ENCODE results near the gene MBP.

The MBP gene

DNA sequence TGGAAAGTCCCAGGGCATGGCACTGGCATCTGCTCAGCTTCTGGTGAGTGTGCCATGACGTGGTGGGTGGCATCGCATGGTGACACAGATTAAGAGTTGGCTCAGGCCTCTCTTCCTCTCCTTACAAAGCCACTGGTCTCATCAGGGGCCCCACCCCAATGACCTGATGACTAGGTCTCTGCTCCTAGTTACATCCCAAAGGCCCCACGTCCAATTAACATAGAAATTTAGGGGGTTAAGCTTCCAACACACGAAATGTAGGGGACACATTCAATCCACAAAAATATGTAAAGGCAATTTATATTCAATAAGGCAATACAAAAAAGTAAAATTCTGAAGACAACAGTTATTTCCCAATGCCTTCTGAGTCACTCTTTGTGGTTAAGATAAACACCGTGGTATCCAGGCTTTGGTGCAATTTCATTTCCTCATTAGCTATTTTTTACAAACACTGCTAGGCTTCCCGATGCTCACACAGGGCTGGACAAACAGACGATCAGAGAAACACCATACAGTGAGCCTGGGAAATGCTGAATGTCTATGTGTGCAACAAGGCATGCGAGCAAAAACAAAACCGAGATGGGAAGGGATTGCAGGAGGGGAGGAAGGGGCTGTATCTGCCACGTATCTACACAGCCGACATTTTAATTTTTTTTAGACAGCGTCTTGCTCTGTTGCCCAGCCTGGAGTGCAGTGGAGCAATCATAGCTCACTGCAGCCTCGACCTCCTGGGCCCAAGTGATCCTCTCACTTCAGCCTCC, 67.2 kb downstream of the MBP start:
- DNase-seq (ENCODE audit: low spot score) = peak; percentile 65

- no peak for DNase-seq (ENCODE audit: low spot score)
Measured at GRCh38 chr18:77063260-77063659, 69.3 kb downstream of the MBP start.

- no peak for DNase-seq (ENCODE audit: low spot score)
Measured at GRCh38 chr18:77062518-77063003, 70.0 kb downstream of the MBP start.

- no peak for DNase-seq (ENCODE audit: low spot score)
Measured at GRCh38 chr18:77061946-77062517, 70.6 kb downstream of the MBP start.

- DNase-seq (ENCODE audit: low spot score) = no peak
Measured at GRCh38 chr18:77061281-77061945, 71.2 kb downstream of the MBP start.

DNA sequence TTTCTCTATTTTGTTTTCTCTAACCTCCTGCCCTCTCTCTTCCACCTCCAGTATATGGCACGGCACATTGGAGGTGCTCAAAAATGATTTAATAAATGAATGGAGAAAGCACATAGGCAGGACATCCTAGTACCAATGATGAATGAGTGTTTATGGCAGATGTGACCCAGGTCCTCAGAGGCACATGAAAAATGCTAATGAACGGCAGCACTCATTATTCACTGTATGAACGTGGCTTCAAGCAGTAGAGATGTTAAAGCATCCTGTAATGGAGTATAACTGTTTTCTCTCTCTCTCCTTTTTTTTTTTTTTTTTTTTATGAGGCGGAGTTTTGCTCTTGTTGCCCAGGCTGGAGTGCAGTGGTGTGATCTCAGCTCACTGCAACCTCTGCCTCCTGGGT, 72.4 kb downstream of the MBP start:
- no peak for DNase-seq (ENCODE audit: low spot score)

DNA sequence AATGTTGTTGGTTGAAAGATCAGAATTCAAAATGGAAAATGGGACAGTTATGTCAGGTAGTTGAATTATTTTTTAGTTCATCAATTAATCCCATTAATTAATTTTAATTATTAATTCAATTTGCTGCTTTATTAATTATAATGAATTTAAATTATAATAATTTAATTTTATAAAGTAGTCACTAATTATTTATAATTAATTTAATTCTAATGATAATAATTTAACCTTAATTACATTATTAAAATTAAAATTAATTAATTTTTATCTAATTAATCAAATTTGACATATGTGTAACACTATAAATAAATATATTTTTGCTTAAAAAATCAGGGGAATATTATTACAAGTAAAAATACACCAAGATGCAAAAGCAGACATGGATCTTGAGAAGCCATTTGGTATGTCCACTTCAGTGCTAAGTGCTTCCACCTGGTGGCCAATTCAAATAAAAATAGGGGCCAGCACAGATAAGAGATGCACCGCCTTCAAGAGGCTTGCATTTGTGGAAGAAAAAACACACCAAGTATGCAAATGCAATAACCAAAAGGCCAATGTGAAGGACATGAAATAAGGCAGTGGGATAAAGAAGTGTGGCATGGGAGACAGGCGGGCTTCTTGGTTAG, 73.2 kb downstream of the MBP start:
- peak; percentile 70 for DNase-seq (ENCODE audit: low spot score)

- no peak for DNase-seq (ENCODE audit: low spot score)
Measured at GRCh38 chr18:77058290-77058835, 74.2 kb downstream of the MBP start.

DNA sequence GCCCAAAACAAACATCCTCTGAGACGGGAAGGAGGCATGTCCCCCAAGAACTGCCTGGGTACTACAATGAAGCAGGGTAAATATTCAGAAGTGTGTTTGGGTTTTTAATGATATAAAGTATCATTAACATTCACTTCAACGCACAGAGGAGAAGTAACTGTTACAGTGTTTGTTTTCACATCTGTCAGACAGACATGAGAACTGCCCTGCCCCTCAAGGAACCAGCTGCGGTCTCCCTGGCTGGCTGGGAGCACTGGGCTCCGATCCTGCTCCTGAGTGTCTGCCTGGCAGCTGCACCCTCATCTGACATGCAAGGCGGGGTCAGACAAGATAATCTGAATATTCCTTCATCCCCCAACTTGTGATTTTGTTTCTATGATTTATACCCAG, 75.6 kb downstream of the MBP start:
- no peak for DNase-seq (ENCODE audit: low spot score)

- no peak for DNase-seq (ENCODE audit: low spot score)
Measured at GRCh38 chr18:77056344-77057005, 76.1 kb downstream of the MBP start.

DNA sequence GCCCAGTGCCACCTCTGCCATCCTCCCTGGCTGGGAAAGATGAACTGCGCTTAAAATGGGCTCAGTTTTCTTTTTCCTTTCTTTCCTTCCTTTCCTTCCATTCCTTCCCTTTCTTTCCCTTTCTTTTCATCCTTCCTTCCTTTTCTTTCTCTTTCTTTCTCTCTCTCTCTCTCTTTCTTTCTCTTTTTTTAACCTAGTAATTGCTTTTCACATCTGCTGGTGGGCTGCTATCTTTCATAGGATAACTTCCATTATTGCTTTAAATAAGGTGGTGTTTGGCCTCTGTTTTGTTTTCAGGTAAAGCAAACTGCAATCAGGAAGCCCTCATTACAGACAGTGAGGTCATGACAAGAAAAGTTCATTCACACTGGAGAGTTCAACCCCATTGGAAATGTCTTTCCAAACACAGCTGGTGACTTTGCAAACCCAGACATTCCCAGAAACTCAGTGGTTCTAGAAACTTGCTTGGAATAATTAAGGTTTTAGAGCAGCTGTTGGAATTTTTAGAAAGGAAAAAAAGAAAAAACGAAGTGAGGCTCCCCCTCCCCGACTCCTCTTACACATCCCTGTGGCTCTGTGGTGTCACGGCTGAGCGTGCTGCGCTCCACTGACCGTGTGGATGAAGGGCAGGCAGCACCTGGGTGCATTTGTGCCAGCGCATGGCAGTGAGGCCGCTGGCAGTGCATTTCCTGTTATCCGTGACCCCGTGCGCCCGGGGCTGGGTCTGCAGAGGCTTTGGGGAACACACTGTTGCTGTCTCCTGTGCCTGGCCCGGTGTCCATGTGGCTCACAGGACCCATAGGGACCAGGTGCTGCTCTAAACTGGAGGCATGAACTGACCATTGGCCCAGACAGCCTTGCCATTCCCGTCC, 76.9 kb downstream of the MBP start:
- no peak for DNase-seq (ENCODE audit: low spot score)

DNA sequence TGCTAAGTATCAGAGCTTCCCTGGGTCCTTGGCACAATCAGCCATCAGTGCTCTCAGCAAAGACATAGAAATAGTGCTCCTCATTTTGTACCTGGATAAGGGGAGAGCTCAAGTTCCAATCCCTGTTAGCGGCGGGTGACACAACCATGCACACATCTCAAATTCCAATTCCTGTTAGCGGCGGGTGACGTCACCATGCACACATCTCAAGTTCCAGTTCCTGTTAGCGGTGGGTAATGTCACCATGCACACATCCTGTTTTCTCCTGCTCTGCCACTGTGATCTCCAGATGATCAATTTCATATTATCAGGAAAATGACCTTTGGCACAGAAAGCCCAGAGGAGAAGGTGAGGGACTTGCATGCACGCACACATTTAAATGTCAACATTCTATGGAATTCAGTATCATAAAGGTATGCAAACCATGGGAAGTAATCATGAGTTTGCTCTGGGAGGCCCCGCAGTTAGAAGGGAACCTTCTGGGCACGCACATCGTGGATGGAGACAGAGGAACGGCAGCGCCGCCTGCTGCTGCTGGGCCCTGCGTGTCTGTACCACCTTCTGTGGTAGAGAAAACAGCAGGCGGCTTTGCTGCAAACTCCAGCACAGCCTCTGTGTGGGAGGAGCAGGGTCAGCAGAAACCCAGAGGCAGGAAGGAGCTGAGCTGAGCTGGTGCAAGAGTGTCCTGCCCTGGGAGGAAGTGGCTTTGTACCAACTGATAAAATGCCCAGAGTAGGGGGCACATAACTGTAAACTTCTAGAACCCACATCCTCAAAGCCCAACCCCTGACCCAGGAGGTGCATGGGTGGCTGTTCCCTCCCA, 77.8 kb downstream of the MBP start:
- DNase-seq (ENCODE audit: low spot score) = peak; percentile 85

DNA sequence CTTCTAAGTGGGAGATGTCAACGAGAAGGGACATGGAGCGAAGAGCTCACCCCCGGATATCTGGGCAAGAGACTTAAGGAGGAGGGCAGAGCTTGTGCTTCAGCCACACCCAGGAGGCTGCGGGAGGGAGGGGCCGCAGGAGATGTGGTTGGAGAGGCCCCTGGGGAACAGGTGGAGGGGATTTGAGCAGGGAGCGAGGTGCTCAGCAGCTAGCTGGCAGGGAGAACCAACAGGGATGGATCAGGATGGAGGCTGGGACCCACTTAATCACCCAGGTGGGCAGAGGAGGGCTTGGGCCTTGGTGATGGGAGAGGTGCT, 78.3 kb downstream of the MBP start:
- no peak for DNase-seq (ENCODE audit: low spot score)

DNA sequence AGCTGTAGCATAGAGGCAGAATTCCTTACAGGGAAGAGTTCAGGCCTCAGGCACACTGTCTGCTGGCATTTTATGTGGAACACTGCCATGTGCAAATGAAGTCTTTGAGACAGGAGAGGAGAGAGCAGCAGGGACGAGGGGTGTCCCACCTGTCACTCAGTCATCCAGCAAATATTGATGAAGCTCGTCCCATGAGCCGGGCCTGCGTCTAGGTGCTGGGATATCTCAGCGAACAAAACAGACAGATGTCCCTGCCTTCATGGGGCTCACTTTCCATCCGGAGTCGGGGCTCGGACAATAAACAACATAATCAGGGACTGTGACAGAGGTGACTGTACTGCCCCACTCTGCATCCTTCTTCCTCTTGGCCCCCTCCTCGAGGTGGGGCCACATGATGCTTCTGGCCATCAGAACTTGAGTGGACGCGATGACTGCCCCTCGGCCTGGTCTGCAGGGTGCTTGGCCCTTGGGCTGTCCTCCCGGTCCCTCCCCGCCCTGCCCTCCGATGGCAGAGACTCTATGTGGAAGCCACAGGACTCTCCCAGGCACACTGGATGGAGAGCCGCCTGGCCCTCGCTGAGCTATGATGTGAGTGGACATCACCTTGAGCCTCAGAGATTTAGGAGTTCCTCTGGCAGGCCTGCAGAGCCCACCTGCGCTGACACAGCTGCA, 78.8 kb downstream of the MBP start:
- no peak for DNase-seq (ENCODE audit: low spot score)

- no peak for DNase-seq (ENCODE audit: low spot score)
Measured at GRCh38 chr18:77052983-77053309, 79.6 kb downstream of the MBP start.

- DNase-seq (ENCODE audit: low spot score) = no peak
Measured at GRCh38 chr18:77052297-77052982, 80.1 kb downstream of the MBP start.

- no peak for DNase-seq (ENCODE audit: low spot score)
Measured at GRCh38 chr18:77051581-77052296, 80.8 kb downstream of the MBP start.

- peak; percentile 28 for DNase-seq (ENCODE audit: low spot score)
Measured at GRCh38 chr18:77049938-77050337, 82.6 kb downstream of the MBP start.
